HepG2 (cell line): ENCODE results near the gene ARHGAP22. TPM values are rescaled to one million over a fixed set of nuclear protein-coding genes. Genes with fewer than 3 reads are reported as not detected.

ENCODE experiments used
- CREB1 ChIP-seq, 2 experiments: fragments of 450-650 bp in 1 of 2; IDR thresholded peaks; 2 replicates each; pipeline ENCODE4 v1.6.1; 2016 to 2017; ENCODE audit warnings: control low read depth in 1 of 2, mild to moderate bottlenecking in 1 of 2, missing compliant biosample characterization in 1 of 2, missing genetic modification characterization in 1 of 2
- FOSL2 ChIP-seq: sonication (generic); formaldehyde crosslinking; IDR thresholded peaks from 2 replicates; pipeline ENCODE4 v1.4.0; 2020; ENCODE audit warnings: missing genetic modification reagents
- JUNB ChIP-seq: sonication (generic); formaldehyde crosslinking; IDR thresholded peaks from 2 replicates; pipeline ENCODE4 v1.8.0; 2022; ENCODE audit warnings: missing genetic modification reagents, mild to moderate bottlenecking, borderline replicate concordance
- KLF16 ChIP-seq, 2 experiments: sonication (generic) in 1 of 2; formaldehyde crosslinking in 1 of 2; IDR thresholded peaks; 2 replicates each; pipeline versions ENCODE4 v1.6.1 to v1.8.0; 2016 to 2023; ENCODE audit warnings: missing genetic modification reagents in 2 of 2, missing compliant biosample characterization in 1 of 2
- MAZ ChIP-seq, 2 experiments: sonication (generic) in 1 of 2; formaldehyde crosslinking in 1 of 2; IDR thresholded peaks; 2 replicates each; pipeline versions ENCODE4 v1.5.0 to v1.6.1; 2012 to 2020; ENCODE audit warnings: low read depth in 2 of 2, mild to moderate bottlenecking in 2 of 2, borderline replicate concordance in 1 of 2, improper control_type of control experiment in 1 of 2, low read length in 1 of 2, missing genetic modification reagents in 1 of 2, moderate library complexity in 1 of 2
- MBNL3 ChIP-seq: fragments of 250-450 bp; sonication (Bioruptor Pico); conservative IDR thresholded peaks from 2 replicates; pipeline ENCODE4 v1.8.0; 2022; ENCODE audit warnings: mild to moderate bottlenecking, inconsistent platforms
- MEF2D ChIP-seq: sonication (generic); formaldehyde crosslinking; IDR thresholded peaks from 2 replicates; pipeline ENCODE4 v1.5.1; 2020; ENCODE audit warnings: mild to moderate bottlenecking, missing genetic modification reagents
- PAF1 ChIP-seq: IDR thresholded peaks from 2 replicates; pipeline ENCODE4 v1.6.1; 2016; ENCODE audit warnings: missing genetic modification reagents, missing compliant biosample characterization
- POGZ ChIP-seq: sonication (generic); formaldehyde crosslinking; IDR thresholded peaks from 2 replicates; pipeline ENCODE4 v1.4.0; 2020; ENCODE audit warnings: mild to moderate bottlenecking, missing genetic modification reagents
- TBX2 ChIP-seq: sonication (generic); formaldehyde crosslinking; IDR thresholded peaks from 2 replicates; pipeline ENCODE4 v1.5.0; 2020; ENCODE audit warnings: missing genetic modification reagents, mild to moderate bottlenecking, borderline replicate concordance
- THAP11 ChIP-seq: IDR thresholded peaks from 2 replicates; pipeline ENCODE4 v1.6.1; 2016; ENCODE audit warnings: missing biosample characterization, missing genetic modification reagents
- ZNF235 ChIP-seq: sonication (generic); formaldehyde crosslinking; IDR thresholded peaks from 2 replicates; pipeline ENCODE4 v1.8.1; 2023; ENCODE audit warnings: mild to moderate bottlenecking, missing genetic modification reagents, borderline replicate concordance
- ZNF329 ChIP-seq: sonication (generic); formaldehyde crosslinking; IDR thresholded peaks from 2 replicates; pipeline ENCODE4 v1.9.0; 2021; ENCODE audit warnings: low read depth, mild to moderate bottlenecking, missing genetic modification reagents
- ZNF331 ChIP-seq: sonication (generic); formaldehyde crosslinking; IDR thresholded peaks from 2 replicates; pipeline ENCODE4 v1.4.0; 2020; ENCODE audit warnings: missing genetic modification reagents
- ZNF75D ChIP-seq: sonication (generic); formaldehyde crosslinking; IDR thresholded peaks from 2 replicates; pipeline ENCODE4 v1.8.1; 2023; ENCODE audit warnings: missing genetic modification reagents, mild to moderate bottlenecking, borderline replicate concordance
- polyA plus RNA-seq, 8 experiments: library from polyadenylated mRNA; depleted of rRNA in 3 of 8; stranded (reverse) in 7 of 8; unstranded in 1 of 8; fragments of >200 nt; fragmentation: Illumina TruSeq in 4 of 8; extraction: Trizol in 4 of 8; gene quantifications; 2 replicates each; pipeline versions ENCODE4 v1.2.1 to v1.2.3, GENCODE V29; 2011 to 2016; ENCODE audit warnings: low read depth in 4 of 8, missing spikeins in 1 of 8, mixed read lengths in 1 of 8; ENCODE audit not compliant: insufficient read depth in 1 of 8
- total RNA-seq, 5 experiments: library from RNA; depleted of rRNA; stranded (reverse); fragments of >200 nt; fragmentation: Illumina TruSeq; extraction: Trizol; gene quantifications; 2 replicates each; pipeline ENCODE4 v1.2.3, GENCODE V29; 2016; ENCODE audit warnings: low read depth in 1 of 5
- TF ChIP-seq, protein P1 (sequence below): IDR thresholded peaks from 2 replicates; pipeline ENCODE4 v1.6.1; 2016; ENCODE audit warnings: low read depth
- TF ChIP-seq, protein P2 (sequence below): sonication (generic); formaldehyde crosslinking; IDR thresholded peaks from 2 replicates; pipeline ENCODE4 v1.4.0; 2020; ENCODE audit warnings: missing genetic modification reagents
- TF ChIP-seq, protein P3 (sequence below): sonication (generic); formaldehyde crosslinking; IDR thresholded peaks from 2 replicates; pipeline ENCODE4 v1.4.0; 2020; ENCODE audit warnings: missing genetic modification reagents
- TF ChIP-seq, protein P4 (sequence below): sonication (generic); formaldehyde crosslinking; IDR thresholded peaks from 2 replicates; pipeline ENCODE4 v1.5.1; 2020; ENCODE audit warnings: mild to moderate bottlenecking, moderate library complexity, missing genetic modification reagents

ARHGAP22 gene
- total and polyA plus RNA-seq, 2 of the 13 experiments (the other 11 are each of a cell fraction or from before 2014, with no cell fraction given): 0.08 to 0.38 TPM

DNA sequence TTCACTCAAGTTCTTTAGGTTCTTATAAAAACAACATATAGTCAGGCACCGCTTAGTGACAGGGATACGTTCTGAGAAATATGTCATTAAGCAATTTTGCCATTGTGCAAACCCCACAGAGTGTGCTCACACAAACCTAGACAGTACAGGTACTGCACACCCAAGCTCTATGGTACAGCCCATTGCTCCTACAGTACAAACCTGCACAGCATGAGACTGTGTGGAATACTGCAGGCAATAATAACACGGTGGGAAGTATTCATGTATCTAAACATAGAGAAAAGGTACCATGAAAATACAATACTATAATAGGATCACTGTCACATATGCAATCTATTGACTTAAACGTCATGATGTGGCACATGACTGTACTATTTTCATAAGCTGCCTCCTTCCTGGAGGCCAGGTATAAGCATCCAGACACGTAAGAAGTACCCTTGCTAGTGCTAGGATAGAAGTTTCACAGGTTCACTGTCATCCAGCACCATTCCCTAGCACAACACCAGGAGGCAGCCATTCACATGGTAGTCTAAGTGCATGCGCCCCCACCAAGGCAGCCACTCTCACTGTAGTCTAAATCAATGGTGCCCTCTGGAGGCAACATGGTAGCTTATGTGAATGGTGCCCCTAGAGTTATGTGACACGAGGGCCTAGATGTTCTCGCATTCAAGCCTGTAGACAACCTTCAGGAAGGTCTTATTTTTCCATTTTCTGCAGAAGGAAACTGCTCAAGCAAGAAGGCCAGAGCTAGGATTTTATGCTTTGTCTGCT lies 98.5 kb downstream of the ARHGAP22 start (continued):
- TF ChIP-seq PAF1 (no peak), ZNF331 (CRISPR knock-in tag) (peak; percentile 17; the same call in 1 of the 2 replicates), ZNF75D (no peak), TBX2 (CRISPR knock-in tag) (peak; percentile 33; the same call in 1 of the 2 replicates), FOSL2 (CRISPR knock-in tag) (0 out of 2 replicates have a peak, but pooled peaks have one; percentile 22), ZNF329 (CRISPR knock-in tag) (peak; percentile 68; the same call in 1 of the 2 replicates), ZNF235 (CRISPR knock-in tag) (no peak), MAZ (IDR thresholded peaks at IDR 0.05; ENCODE audit: borderline replicate concordance, low read depth, low read length) (peak; percentile 68; the same call in 1 of the 2 replicates), MAZ (CRISPR knock-in tag; IDR thresholded peaks at IDR 0.05; ENCODE audit: low read depth) (no peak), MBNL3 (CRISPR knock-in tag) (no peak), KLF16 (CRISPR knock-in tag; IDR thresholded peaks at IDR 0.05) (peak in 1 of 2 experiments; percentile 35; a peak in 1 of 4 replicates), JUNB (CRISPR knock-in tag) (no peak), THAP11 (CRISPR knock-in tag) (0 out of 2 replicates have a peak, but pooled peaks have one; percentile 25), CREB1 (IDR thresholded peaks at IDR 0.05) (peak; percentile 7; the same call in 1 of the 2 replicates), CREB1 (CRISPR knock-in tag; IDR thresholded peaks at IDR 0.05) (no peak), MEF2D (no peak), POGZ (0 out of 2 replicates have a peak, but pooled peaks have one; percentile 16)
- TF ChIP-seq, protein P1, sequence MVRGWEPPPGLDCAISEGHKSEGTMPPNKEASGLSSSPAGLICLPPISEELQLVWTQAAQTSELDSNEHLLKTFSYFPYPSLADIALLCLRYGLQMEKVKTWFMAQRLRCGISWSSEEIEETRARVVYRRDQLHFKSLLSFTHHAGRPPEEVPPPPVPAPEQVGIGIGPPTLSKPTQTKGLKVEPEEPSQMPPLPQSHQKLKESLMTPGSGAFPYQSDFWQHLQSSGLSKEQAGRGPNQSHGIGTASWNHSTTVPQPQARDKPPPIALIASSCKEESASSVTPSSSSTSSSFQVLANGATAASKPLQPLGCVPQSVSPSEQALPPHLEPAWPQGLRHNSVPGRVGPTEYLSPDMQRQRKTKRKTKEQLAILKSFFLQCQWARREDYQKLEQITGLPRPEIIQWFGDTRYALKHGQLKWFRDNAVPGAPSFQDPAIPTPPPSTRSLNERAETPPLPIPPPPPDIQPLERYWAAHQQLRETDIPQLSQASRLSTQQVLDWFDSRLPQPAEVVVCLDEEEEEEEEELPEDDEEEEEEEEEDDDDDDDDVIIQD (CRISPR knock-in tag): 0 out of 2 replicates have a peak, but pooled peaks have one; percentile 21
- TF ChIP-seq, protein P2, sequence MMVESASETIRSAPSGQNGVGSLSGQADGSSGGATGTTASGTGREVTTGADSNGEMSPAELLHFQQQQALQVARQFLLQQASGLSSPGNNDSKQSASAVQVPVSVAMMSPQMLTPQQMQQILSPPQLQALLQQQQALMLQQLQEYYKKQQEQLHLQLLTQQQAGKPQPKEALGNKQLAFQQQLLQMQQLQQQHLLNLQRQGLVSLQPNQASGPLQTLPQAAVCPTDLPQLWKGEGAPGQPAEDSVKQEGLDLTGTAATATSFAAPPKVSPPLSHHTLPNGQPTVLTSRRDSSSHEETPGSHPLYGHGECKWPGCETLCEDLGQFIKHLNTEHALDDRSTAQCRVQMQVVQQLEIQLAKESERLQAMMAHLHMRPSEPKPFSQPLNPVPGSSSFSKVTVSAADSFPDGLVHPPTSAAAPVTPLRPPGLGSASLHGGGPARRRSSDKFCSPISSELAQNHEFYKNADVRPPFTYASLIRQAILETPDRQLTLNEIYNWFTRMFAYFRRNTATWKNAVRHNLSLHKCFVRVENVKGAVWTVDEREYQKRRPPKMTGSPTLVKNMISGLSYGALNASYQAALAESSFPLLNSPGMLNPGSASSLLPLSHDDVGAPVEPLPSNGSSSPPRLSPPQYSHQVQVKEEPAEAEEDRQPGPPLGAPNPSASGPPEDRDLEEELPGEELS (CRISPR knock-in tag): peak; percentile 18; the same call in 1 of the 2 replicates
- TF ChIP-seq, protein P3, sequence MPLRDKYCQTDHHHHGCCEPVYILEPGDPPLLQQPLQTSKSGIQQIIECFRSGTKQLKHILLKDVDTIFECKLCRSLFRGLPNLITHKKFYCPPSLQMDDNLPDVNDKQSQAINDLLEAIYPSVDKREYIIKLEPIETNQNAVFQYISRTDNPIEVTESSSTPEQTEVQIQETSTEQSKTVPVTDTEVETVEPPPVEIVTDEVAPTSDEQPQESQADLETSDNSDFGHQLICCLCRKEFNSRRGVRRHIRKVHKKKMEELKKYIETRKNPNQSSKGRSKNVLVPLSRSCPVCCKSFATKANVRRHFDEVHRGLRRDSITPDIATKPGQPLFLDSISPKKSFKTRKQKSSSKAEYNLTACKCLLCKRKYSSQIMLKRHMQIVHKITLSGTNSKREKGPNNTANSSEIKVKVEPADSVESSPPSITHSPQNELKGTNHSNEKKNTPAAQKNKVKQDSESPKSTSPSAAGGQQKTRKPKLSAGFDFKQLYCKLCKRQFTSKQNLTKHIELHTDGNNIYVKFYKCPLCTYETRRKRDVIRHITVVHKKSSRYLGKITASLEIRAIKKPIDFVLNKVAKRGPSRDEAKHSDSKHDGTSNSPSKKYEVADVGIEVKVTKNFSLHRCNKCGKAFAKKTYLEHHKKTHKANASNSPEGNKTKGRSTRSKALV: peak; percentile 44; the same call in 1 of the 2 replicates
- TF ChIP-seq, protein P4, sequence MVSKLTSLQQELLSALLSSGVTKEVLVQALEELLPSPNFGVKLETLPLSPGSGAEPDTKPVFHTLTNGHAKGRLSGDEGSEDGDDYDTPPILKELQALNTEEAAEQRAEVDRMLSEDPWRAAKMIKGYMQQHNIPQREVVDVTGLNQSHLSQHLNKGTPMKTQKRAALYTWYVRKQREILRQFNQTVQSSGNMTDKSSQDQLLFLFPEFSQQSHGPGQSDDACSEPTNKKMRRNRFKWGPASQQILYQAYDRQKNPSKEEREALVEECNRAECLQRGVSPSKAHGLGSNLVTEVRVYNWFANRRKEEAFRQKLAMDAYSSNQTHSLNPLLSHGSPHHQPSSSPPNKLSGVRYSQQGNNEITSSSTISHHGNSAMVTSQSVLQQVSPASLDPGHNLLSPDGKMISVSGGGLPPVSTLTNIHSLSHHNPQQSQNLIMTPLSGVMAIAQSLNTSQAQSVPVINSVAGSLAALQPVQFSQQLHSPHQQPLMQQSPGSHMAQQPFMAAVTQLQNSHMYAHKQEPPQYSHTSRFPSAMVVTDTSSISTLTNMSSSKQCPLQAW: 0 out of 2 replicates have a peak, but pooled peaks have one; percentile 23
